Stomach (tissue), 9 donors: ENCODE data around the gene PRKCE. TPM values are rescaled to one million over a fixed set of nuclear protein-coding genes. Genes with fewer than 3 reads are reported as not detected.

Source experiments
- DNase-seq, 2 donors: peaks; one replicate each; pipeline versions ENCODE4 v3.0.0 to v3.0.0-alpha.2; 2013 to 2019
- H3K27ac ChIP-seq, 5 donors: fragments of 200-600 bp in 4 of 5; sonication (generic) in 4 of 5; one replicate each; pipeline ENCODE4 v1.5.1; 2013 to 2019; ENCODE audit warnings: mild to moderate bottlenecking in 1 of 5, moderate library complexity in 1 of 5
- H3K27me3 ChIP-seq, 3 donors: fragments of 200-600 bp; sonication (generic); one replicate each; pipeline ENCODE4 v1.5.1; 2017 to 2019; ENCODE audit warnings: mixed run types in 1 of 3
- H3K36me3 ChIP-seq, 4 donors: fragments of 200-600 bp; sonication (generic); 1 replicate in 3 of 4; 2 replicates in 1 of 4; pipeline ENCODE4 v1.5.1; 2016 to 2019
- H3K4me1 ChIP-seq, 4 donors: fragments of 200-600 bp; sonication (generic); one replicate each; pipeline ENCODE4 v1.5.1; 2016 to 2019
- H3K4me3 ChIP-seq, 4 donors: fragments of 200-600 bp; sonication (generic) in 3 of 4; one replicate each; pipeline ENCODE4 v1.5.1; 2016 to 2019; ENCODE audit warnings: mild to moderate bottlenecking in 1 of 4
- H3K9me3 ChIP-seq, 4 donors: fragments of 200-600 bp; sonication (generic); one replicate each; pipeline ENCODE4 v1.5.1; 2016 to 2019
- EP300 ChIP-seq: sonication (generic); formaldehyde crosslinking; IDR thresholded peaks from one replicate; pipeline ENCODE4 v1.6.1; 2017; ENCODE audit warnings: antibody characterized with exemption
- POLR2A ChIP-seq, 4 donors: fragments of 450-650 bp; IDR thresholded peaks; one replicate each; pipeline ENCODE4 v1.6.1; 2016; ENCODE audit warnings: antibody characterized with exemption in 4 of 4, control low read depth in 2 of 4, mild to moderate bottlenecking in 1 of 4, moderate library complexity in 1 of 4
- POLR2AphosphoS5 ChIP-seq, 3 donors: sonication (generic); formaldehyde crosslinking; IDR thresholded peaks; one replicate each; pipeline ENCODE4 v1.6.1; 2016; ENCODE audit warnings: antibody characterized with exemption in 3 of 3
- WGBS, 5 donors: extraction: QIAGEN DNeasy Blood & Tissue Kit in 3 of 5; methylation state at CpG; one replicate each; pipeline versions ENCODE4 v1.1.5 to v1.1.7; 2013 to 2018; 5-methylcytosine and 5-hydroxymethylcytosine counted together
- intact Hi-C: fragments of 100-400 bp; cut with DNase I; formaldehyde crosslinking; loops from one replicate; pipeline ENCODE4 v1.15.1; 2023; ENCODE audit warnings: low total_unique reads
- polyA plus RNA-seq, 3 donors: library from polyadenylated mRNA; stranded (reverse); fragments of 200-250 nt; gene quantifications; one replicate each; pipeline ENCODE4 v1.2.3, GENCODE V29; 2013
- total RNA-seq, 5 donors: library from RNA; depleted of rRNA; stranded (reverse); fragments of >200 nt; gene quantifications; one replicate each; pipeline versions ENCODE4 v1.1.0 to v1.2.3, GENCODE V29; 2014 to 2016
- TF ChIP-seq, protein P1 (sequence below), 7 experiments: fragments of 450-650 bp in 4 of 7; fragments of 200-600 bp in 3 of 7; sonication (generic) in 3 of 7; IDR thresholded peaks; one replicate each; pipeline ENCODE4 v1.5.1; 2016 to 2019; ENCODE audit warnings: antibody characterized with exemption in 7 of 7, control low read depth in 2 of 7, mild to moderate bottlenecking in 1 of 7
- donor health status: healthy with polysubstance abuse.
- donor health status: Bipolar disorder and iron deficiency.
- donor health status: healthy.

Gene PRKCE
- total and polyA plus RNA-seq, 8 donors: 2.0 to 92.0 (median 10.0) TPM

DNA sequence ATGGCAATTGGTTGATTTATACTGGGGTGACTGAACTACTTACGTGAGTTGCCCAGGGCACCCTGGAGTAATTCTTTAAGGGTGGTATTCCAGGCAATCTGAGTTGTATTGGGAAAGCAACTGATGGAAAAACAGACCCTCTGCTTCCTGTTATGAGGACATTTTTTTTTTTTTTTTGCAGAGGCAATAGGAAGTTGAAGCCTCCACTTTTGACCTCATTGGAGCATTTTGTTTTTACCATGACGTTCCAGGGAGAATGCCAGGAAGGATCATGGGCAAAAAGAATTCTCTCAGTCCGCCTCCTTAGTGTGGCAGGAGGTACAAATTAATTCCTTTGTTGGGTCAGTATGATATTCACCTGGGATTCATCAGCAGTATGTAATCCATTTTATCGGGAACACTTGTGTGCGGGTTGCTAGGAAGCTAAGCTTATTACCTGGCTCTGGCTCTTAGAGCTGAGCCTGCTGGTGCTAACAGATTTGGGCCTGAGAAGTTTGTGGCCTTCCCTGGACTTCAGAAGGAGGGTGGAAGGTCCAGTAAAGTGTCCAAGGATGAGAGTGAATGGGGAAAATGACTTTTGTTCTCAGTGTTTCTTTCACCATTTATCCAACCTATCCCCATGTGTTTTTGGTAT, 372.8 kb downstream of the PRKCE start:
- H3K9me3 ChIP-seq: no peaks in the 10 kb centered on the region
- H3K27ac ChIP-seq: peak overlapping the region in 2 of 5 donors; percentile 17 to 59
- peaks cover 0 to 24% (median 6%) of the 10 kb centered on the region in 4 donors for H3K4me1 ChIP-seq
- no peak overlapping the region for H3K4me3 ChIP-seq
- H3K27me3 ChIP-seq: no peaks in the 10 kb centered on the region
- no peak for TF ChIP-seq POLR2A (IDR thresholded peaks at IDR 0.05)
- TF ChIP-seq, protein P1, sequence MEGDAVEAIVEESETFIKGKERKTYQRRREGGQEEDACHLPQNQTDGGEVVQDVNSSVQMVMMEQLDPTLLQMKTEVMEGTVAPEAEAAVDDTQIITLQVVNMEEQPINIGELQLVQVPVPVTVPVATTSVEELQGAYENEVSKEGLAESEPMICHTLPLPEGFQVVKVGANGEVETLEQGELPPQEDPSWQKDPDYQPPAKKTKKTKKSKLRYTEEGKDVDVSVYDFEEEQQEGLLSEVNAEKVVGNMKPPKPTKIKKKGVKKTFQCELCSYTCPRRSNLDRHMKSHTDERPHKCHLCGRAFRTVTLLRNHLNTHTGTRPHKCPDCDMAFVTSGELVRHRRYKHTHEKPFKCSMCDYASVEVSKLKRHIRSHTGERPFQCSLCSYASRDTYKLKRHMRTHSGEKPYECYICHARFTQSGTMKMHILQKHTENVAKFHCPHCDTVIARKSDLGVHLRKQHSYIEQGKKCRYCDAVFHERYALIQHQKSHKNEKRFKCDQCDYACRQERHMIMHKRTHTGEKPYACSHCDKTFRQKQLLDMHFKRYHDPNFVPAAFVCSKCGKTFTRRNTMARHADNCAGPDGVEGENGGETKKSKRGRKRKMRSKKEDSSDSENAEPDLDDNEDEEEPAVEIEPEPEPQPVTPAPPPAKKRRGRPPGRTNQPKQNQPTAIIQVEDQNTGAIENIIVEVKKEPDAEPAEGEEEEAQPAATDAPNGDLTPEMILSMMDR (IDR thresholded peaks at IDR 0.05): no peak
- no peak for TF ChIP-seq EP300
- TF ChIP-seq POLR2AphosphoS5 (IDR thresholded peaks at IDR 0.05): no peak
- intact Hi-C loops: no loop called here
- 84 to 91% (median 90%) methylated on average over 5 of the region's 5 CpGs for WGBS, 5 donors
- peaks cover 0 to 29% (median 3%) of the 10 kb centered on the region in 4 donors for H3K36me3 ChIP-seq
- DNase-seq: no peak

- Histone ChIP-seq H3K36me3 (peaks cover 0 to 24% (median 3%) of the 10 kb centered on the region in 4 donors), H3K27ac (peak overlapping the region in 3 of 5 donors; percentile 35 to 59 (median 51)), H3K4me3 (no peak overlapping the region), H3K4me1 (peaks cover 0 to 31% (median 12%) of the 10 kb centered on the region in 4 donors), H3K27me3 (no peaks in the 10 kb centered on the region), H3K9me3 (no peaks in the 10 kb centered on the region)
- intact Hi-C loops: no loop called here
- TF ChIP-seq POLR2A (IDR thresholded peaks at IDR 0.05) (no peak), POLR2AphosphoS5 (IDR thresholded peaks at IDR 0.05) (no peak), EP300 (no peak)
- TF ChIP-seq, protein P1 (IDR thresholded peaks at IDR 0.05): no peak
- DNase-seq: peak in 1 of 2 donors; percentile 56
- 19 to 40% (median 31%) methylated on average over 6 of the region's 6 CpGs for WGBS, 5 donors
These were observed 373.6 kb downstream of the PRKCE start for GRCh38 chr2:46025081-46025480.

DNA sequence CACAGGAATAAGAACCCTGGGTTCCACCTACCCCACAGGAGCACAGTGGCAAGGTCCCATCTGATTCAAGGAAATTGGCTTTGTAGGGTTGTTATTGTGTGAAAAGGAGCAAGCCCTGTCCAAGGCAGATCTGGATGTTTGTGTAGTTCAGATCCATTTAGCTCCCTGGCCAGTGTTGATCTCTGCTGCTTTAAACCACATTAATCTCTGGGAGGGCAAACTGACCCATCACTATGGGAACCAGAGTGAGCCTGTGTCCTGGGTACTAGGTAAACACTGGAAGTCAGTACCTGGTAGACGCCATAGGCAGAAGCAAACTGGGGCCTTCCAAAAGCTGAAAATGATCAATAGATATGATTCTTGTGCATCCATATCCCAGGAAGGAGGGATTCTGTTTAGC, 374.2 kb downstream of the PRKCE start:
- peaks cover 0 to 18% (median 3%) of the 10 kb centered on the region in 4 donors for H3K36me3 ChIP-seq

GRCh38 chr2:46026431-46026830, 375.0 kb downstream of the PRKCE start:
- no peak for DNase-seq
- no peak for TF ChIP-seq POLR2AphosphoS5 (IDR thresholded peaks at IDR 0.05)
- TF ChIP-seq, protein P1 (IDR thresholded peaks at IDR 0.05): no peak
- TF ChIP-seq EP300: no peak
- TF ChIP-seq POLR2A (IDR thresholded peaks at IDR 0.05): no peak
- intact Hi-C loops: no loop called here
- peaks cover 0 to 42% (median 14%) of the 10 kb centered on the region in 4 donors for H3K4me1 ChIP-seq
- H3K4me3 ChIP-seq: no peak overlapping the region
- H3K9me3 ChIP-seq: no peaks in the 10 kb centered on the region
- no peak overlapping the region for H3K27ac ChIP-seq
- peaks cover 0 to 12% (median 3%) of the 10 kb centered on the region in 4 donors for H3K36me3 ChIP-seq
- WGBS, 5 donors: 78 to 92% (median 85%) methylated on average over 1 of the region's 1 CpG
- H3K27me3 ChIP-seq: no peaks in the 10 kb centered on the region

More for the DNA sequence above, 374.2 kb downstream of the PRKCE start:
- Histone ChIP-seq H3K27me3 (no peaks in the 10 kb centered on the region), H3K4me1 (peaks cover 0 to 35% (median 12%) of the 10 kb centered on the region in 4 donors), H3K27ac (peak overlapping the region in 3 of 5 donors; percentile 35 to 59 (median 51)), H3K4me3 (no peak overlapping the region), H3K9me3 (no peaks in the 10 kb centered on the region)
- 47 to 89% (median 75%) methylated on average over 1 of the region's 1 CpG for WGBS, 5 donors
- intact Hi-C loops: no loop called here
- TF ChIP-seq EP300 (no peak), POLR2AphosphoS5 (IDR thresholded peaks at IDR 0.05) (no peak), POLR2A (IDR thresholded peaks at IDR 0.05) (no peak)
- TF ChIP-seq, protein P1 (IDR thresholded peaks at IDR 0.05): no peak
- DNase-seq: peak in 1 of 2 donors; percentile 55
